GM12874 (cell line): ENCODE measurements around the gene AGPAT2.
A peak's percentile ranks its signal among the peaks of the same experiment; 100 is the strongest.

Experiments
- TF ChIP-seq, protein P1 (sequence below): IDR thresholded peaks from 2 replicates; pipeline ENCODE4 v1.5.1; 2011; ENCODE audit warnings: low read depth, mild to moderate bottlenecking, control low read depth, low read length, moderate library complexity; ENCODE audit not compliant: insufficient read depth

The AGPAT2 gene

DNA sequence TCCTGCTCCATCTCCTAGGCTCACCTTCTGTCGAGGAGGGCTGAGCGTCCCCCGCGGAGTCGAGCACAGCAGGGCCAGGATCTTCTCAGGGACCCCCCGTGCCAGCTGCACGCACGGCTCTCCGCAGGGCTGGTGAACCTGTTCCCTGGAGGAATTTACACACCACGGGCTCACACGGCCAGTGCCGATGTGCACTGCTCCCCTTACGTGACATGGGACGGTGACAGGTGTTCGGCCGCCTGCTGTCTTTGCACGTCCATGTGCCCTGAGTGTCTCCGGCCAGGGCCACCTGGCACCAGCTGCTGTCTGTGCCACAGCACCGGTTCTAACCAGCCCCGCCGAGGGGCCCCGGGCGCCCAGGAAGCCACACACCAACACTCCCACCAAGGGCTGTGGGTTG is 8.7 kb upstream of the AGPAT2 start:
- TF ChIP-seq, protein P1, sequence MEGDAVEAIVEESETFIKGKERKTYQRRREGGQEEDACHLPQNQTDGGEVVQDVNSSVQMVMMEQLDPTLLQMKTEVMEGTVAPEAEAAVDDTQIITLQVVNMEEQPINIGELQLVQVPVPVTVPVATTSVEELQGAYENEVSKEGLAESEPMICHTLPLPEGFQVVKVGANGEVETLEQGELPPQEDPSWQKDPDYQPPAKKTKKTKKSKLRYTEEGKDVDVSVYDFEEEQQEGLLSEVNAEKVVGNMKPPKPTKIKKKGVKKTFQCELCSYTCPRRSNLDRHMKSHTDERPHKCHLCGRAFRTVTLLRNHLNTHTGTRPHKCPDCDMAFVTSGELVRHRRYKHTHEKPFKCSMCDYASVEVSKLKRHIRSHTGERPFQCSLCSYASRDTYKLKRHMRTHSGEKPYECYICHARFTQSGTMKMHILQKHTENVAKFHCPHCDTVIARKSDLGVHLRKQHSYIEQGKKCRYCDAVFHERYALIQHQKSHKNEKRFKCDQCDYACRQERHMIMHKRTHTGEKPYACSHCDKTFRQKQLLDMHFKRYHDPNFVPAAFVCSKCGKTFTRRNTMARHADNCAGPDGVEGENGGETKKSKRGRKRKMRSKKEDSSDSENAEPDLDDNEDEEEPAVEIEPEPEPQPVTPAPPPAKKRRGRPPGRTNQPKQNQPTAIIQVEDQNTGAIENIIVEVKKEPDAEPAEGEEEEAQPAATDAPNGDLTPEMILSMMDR, result no peak

DNA sequence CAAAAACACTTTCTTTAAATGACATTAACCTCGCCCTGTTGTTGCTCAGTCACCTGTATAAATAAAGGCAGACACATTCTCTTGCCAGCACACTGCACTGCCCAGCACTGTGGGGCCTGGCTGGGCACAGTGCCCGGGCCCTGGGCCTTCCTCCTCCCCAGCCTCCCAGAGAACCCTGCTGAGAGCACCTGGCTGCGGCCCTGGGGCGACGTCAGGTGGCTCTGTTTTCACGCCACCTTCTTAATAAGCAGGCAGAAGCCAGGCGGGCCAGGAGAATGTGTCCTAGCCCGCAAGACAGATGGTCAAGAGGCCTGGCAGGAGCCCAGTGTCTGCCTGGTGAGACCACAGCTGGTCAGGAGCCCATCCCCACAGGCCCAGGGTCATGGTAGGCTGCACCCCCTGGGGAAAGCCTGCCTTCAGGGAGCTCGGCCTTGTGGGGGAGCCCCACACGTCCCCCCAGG is 8.2 kb upstream of the AGPAT2 start:
- TF ChIP-seq, protein P1, result no peak

DNA sequence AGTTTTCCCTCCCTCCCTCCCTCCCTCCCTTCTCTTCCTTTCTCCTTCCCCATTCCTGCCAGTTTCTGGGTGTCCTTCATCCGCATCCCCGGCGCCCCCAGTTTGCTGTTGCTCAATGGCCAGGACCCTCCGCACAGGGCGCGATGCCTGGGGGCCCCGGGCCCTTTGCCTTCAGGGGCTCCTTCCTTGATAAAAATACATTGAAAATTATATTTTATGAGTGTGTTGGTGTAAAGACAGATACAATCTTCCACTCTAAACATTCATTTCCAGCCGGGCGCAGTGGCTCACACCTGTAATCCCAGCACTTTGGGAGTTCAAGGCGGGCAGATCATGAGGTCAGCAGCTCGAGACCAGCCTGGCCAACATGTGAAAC is 7.6 kb upstream of the AGPAT2 start:
- TF ChIP-seq, protein P1, result no peak

DNA sequence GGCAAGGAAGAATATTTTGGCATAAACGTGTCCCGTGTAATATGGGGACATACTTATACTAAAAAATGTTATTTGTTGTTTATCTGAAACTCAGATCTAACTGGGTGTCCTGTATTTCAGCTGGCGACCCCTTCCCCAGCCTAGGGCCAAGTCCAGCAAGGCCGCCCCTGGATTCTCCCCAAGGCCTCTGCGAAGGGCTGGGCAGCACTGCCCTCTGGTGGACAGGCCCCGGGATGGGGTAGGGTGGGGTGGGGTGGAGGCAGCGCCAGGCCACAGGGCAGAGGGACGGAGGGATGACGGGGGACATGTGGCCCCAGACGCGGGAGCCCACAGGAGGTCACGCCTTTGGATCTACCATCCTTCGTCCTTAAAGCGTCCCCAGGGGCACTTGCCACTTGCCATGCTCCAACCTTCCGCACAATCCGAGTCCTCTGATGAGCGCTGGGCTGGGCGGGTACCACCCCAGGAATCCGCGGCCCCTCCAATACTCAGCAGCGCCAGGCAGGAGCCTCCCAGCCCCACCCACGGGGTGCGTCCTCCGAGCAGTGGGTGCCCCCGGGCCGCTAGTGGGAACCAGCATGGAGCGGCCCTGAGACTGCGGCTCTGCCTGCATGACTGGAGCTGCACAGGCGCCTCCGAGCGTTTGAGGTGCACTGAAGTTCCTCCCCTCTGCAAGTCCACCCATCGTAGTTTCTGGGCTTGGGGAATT is 7.1 kb upstream of the AGPAT2 start:
- TF ChIP-seq, protein P1, result peak; percentile 64

DNA sequence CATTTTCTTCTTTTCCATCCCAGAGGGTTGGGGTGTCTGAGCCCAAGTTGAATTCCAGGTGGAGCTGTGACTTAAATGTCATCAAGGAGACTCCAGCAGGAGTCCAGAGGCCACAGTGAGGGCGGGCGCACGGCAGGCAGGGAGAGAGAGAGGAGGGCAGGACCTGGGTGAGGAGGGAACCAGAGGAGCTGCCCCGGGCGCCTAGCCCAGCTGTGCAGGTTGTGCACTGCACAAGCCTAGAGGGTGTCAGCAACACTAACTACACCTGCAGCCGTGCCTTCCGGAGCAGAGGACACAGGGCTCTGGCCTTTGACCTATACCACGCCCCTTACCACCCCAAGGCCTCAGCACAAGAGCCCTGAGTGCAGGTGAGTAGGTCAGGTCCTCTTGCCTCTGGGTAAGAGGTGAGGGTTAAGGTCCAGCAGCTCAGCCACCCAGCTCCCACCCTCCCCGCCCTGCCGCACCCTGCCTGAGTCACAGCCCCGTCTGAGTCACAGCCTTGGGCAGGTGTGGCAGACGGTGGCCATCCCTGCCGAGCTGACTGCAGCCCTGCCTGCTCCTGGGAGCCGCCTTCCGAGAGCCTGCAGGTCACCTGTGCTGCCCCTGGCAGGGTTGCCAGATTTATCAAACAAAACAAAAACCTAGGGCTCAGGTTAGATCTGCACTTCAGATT is 6.4 kb upstream of the AGPAT2 start:
- TF ChIP-seq, protein P1, result no peak

DNA sequence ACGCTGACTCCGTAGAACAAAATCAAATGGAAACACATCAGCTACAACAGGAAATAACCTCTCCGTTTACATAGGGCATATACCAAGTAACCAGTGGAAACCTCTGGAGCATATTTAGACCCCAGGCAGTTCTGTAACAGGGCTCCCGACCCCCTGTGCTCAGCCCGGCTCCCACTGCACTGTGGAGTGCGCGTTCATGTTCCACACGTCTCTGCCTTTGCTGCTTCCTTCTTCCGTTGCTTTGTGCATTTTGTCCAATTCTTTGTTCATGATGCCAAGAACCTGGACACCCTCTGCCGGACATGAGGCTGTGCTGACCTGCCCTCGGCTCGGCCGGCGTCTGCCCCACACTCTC is 5.9 kb upstream of the AGPAT2 start:
- TF ChIP-seq, protein P1, result no peak

DNA sequence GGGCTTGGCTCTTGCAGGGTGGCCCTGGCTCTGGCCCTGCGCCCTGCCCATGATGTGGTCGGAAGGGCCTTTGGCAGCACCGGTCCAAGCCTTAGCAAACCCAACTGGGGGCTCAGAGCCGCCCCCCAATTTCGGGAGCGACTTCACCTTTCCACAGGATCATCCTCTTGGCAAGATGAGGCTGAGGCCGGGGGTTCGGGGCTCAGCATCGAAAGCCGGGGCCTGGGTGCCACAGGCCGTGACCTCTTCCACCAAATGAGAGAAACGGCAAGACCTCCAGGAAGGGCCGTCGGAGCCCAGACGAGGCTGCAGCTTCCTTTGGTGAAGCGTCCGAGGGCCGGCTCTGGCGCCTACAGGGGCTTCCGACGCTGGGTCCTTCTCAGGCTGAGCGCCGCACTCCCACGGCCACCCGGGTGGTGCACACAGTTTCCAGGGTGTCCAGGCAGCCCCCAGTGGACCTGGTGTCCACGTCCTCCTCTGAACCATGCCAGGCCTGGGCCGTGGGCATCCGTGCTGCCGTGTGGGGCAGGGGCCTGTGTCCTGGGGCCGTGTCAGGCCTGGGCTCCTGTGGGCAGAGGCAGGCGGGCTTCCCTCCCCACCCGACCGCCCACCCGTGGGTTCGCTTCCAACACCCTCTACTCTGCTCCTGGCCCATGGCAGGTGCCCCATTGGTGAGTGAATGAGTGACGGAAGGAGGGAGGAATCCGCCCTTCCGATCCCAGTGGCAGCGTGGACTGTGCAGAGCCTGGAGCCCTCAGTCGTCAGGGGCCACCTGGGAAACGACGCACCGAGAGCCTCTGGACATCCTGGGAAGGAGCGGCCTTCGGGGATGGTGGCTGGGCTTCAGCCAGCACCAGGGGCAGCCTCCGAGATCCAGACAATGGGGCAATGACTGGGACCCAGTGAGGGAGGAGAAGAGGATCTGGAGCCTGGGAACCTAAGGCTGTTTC is 5.2 kb upstream of the AGPAT2 start:
- TF ChIP-seq, protein P1, result no peak
